KMS-11 (cell line): ENCODE results near the gene SPRN.

Experiments
- H2AFZ ChIP-seq: fragments of 200-600 bp; sonication (generic); 2 replicates; pipeline ENCODE4 v1.6.1; 2016; ENCODE audit warnings: antibody characterized with exemption, mixed run types, low read depth
- H3K27ac ChIP-seq: fragments of 200-600 bp; sonication (generic); 2 replicates; pipeline ENCODE4 v1.6.1; 2016; ENCODE audit warnings: mild to moderate bottlenecking, mixed run types
- H3K27me3 ChIP-seq: fragments of 200-600 bp; sonication (generic); 2 replicates; pipeline ENCODE4 v1.6.1; 2017; ENCODE audit warnings: mild to moderate bottlenecking, low read depth, mixed run types, moderate library complexity; ENCODE audit not compliant: insufficient read depth
- H3K36me3 ChIP-seq: fragments of 200-600 bp; sonication (generic); 2 replicates; pipeline ENCODE4 v1.6.1; 2017; ENCODE audit warnings: mild to moderate bottlenecking, mixed run types; ENCODE audit not compliant: insufficient read depth
- H3K4me1 ChIP-seq: fragments of 200-600 bp; sonication (generic); 2 replicates; pipeline ENCODE4 v1.6.1; 2016; ENCODE audit warnings: mild to moderate bottlenecking, low read depth, mixed run types; ENCODE audit not compliant: poor library complexity, severe bottlenecking
- H3K4me2 ChIP-seq: fragments of 200-600 bp; sonication (generic); 2 replicates; pipeline ENCODE4 v1.7.0; 2016; ENCODE audit warnings: mild to moderate bottlenecking, mixed run types
- H3K4me3 ChIP-seq: fragments of 200-600 bp; sonication (generic); IDR thresholded peaks from 2 replicates; pipeline ENCODE4 v1.6.1; 2017; ENCODE audit warnings: low read depth, low read length, mixed read lengths; ENCODE audit not compliant: insufficient read depth
- H3K79me2 ChIP-seq: fragments of 200-600 bp; sonication (generic); 2 replicates; pipeline ENCODE4 v1.6.1; 2016; ENCODE audit warnings: low read depth, mixed run types; ENCODE audit not compliant: insufficient read depth
- H3K9ac ChIP-seq: fragments of 200-600 bp; sonication (generic); 2 replicates; pipeline ENCODE4 v1.6.1; 2016; ENCODE audit warnings: mild to moderate bottlenecking, mixed run types
- H4K20me1 ChIP-seq: fragments of 200-600 bp; sonication (generic); 2 replicates; pipeline ENCODE4 v1.6.1; 2016; ENCODE audit warnings: mild to moderate bottlenecking, mixed run types; ENCODE audit not compliant: insufficient read depth
- TF ChIP-seq, protein P1 (sequence below): fragments of 200-600 bp; sonication (generic); conservative IDR thresholded peaks from 2 replicates; pipeline ENCODE4 v1.6.1; 2017; ENCODE audit warnings: low read depth, mild to moderate bottlenecking, antibody characterized with exemption, low read length, moderate library complexity, mixed read lengths

The SPRN gene

DNA sequence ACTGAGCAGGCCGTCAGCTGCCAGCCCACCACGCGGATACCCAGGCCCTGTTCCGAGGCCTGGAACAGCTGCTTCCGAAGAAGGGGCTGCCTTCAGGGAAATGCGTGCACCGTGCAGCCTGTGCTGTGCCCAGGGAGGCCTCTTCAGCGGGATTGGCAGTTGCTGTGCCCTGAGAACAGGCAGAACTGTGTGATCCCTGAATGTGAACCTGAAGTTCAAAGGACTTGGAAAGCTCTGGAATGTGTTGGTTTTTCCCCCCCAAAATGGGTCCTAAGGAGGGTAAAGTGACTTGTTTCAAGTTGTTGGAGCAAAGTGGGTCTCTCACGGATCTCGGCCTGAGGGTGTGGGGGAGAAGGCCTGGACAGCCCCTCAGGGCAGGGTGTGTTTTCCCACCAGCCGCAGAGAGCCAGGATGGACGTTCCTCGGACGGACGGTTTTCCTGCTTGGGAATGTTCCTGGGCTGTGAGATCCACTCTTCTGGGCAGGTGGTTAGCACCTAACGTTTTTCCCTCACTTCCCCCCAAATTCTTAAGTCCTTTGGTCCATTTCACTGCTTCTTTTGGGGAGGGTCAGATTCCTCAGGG lies 2.1 kb downstream of the SPRN start:
- no peak overlapping the region for H2AFZ ChIP-seq
- no peaks in the 10 kb centered on the region for H3K79me2 ChIP-seq
- no peak overlapping the region for H3K4me3 ChIP-seq
- no peaks in the 10 kb centered on the region for H3K36me3 ChIP-seq
- no peak overlapping the region for H3K9ac ChIP-seq
- H4K20me1 ChIP-seq = no peaks in the 10 kb centered on the region
- no peaks in the 10 kb centered on the region for H3K4me1 ChIP-seq
- TF ChIP-seq, protein P1, sequence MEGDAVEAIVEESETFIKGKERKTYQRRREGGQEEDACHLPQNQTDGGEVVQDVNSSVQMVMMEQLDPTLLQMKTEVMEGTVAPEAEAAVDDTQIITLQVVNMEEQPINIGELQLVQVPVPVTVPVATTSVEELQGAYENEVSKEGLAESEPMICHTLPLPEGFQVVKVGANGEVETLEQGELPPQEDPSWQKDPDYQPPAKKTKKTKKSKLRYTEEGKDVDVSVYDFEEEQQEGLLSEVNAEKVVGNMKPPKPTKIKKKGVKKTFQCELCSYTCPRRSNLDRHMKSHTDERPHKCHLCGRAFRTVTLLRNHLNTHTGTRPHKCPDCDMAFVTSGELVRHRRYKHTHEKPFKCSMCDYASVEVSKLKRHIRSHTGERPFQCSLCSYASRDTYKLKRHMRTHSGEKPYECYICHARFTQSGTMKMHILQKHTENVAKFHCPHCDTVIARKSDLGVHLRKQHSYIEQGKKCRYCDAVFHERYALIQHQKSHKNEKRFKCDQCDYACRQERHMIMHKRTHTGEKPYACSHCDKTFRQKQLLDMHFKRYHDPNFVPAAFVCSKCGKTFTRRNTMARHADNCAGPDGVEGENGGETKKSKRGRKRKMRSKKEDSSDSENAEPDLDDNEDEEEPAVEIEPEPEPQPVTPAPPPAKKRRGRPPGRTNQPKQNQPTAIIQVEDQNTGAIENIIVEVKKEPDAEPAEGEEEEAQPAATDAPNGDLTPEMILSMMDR = no peak
- no peak overlapping the region for H3K4me2 ChIP-seq
- H3K27me3 ChIP-seq = no peaks in the 10 kb centered on the region
- no peak overlapping the region for H3K27ac ChIP-seq

DNA sequence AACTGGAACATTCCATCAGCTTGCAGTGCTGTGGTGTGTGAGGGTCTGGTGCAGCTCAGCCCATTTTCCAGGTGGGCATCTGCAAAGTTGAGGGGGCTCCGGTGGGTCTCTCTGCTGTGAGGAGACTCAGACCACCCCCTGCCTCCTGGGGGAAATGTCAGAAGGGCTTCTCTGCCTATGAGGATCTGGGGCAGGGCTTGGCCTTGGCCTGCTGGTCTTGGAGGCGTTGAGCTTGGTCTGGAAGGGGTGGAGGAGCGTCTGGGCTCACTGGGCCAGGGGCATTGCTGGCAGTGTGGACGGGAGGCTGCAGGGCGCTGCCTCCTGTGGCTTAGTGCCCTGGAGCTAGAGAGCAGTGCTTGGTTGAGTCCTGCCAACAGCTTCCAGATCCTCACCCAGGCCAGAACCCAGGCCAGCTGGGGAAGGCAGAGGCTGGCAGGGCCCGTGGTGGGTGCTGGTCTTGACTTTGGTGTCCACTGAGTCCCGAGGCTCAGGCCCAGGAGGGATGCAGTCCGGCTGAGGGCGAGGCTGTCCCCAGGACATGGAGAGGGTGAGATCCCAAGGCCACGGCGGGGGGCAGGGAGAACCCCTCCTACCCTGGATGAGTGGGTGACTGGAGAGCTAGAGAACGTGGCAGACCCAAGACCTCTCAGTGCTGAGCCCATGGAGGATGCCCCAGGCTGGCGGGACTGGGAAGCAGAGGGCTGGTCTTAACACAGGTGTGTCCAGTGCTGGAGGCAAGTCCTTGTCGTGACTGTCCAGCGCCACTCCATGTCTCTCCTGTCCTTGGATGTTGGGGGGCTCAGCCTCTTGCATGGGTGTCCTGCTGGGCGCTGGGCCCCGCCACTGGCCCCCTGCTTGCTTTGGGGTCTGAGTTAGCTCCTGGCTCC lies 2.8 kb downstream of the SPRN start:
- H3K27me3 ChIP-seq = no peaks in the 10 kb centered on the region
- no peaks in the 10 kb centered on the region for H3K4me1 ChIP-seq
- H3K36me3 ChIP-seq = no peaks in the 10 kb centered on the region
- H2AFZ ChIP-seq = no peak overlapping the region
- TF ChIP-seq, protein P1 = no peak
- no peak overlapping the region for H3K4me2 ChIP-seq
- H3K4me3 ChIP-seq = no peak overlapping the region
- H3K9ac ChIP-seq = no peak overlapping the region
- no peak overlapping the region for H3K27ac ChIP-seq
- no peaks in the 10 kb centered on the region for H3K79me2 ChIP-seq
- no peaks in the 10 kb centered on the region for H4K20me1 ChIP-seq

DNA sequence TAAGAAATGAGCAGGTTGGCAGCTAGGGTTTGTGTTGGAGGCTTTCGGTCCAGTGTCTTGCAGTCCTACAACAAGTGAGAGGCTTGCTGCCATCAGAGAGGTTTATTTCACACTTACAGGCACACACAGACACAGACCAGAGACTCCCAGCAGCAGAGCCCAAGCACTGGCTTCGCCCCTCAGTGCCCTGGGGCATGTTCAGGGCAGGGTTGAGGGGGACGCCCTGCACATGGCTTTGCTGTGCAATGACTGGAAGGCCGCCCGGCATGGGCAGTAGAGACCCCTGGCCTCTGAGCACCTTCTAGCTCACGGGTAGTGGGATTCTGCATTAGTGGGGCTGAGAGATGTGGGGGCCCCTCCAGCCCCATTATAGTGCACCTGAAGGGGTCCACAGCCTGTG lies 3.8 kb downstream of the SPRN start:
- H3K36me3 ChIP-seq = no peaks in the 10 kb centered on the region
- H3K9ac ChIP-seq = no peak overlapping the region
- no peak overlapping the region for H2AFZ ChIP-seq
- H3K27ac ChIP-seq = no peak overlapping the region
- H3K79me2 ChIP-seq = no peaks in the 10 kb centered on the region
- no peak overlapping the region for H3K4me2 ChIP-seq
- no peaks in the 10 kb centered on the region for H3K4me1 ChIP-seq
- H3K27me3 ChIP-seq = no peaks in the 10 kb centered on the region
- H4K20me1 ChIP-seq = no peaks in the 10 kb centered on the region
- H3K4me3 ChIP-seq = no peak overlapping the region
- TF ChIP-seq, protein P1 = no peak

DNA sequence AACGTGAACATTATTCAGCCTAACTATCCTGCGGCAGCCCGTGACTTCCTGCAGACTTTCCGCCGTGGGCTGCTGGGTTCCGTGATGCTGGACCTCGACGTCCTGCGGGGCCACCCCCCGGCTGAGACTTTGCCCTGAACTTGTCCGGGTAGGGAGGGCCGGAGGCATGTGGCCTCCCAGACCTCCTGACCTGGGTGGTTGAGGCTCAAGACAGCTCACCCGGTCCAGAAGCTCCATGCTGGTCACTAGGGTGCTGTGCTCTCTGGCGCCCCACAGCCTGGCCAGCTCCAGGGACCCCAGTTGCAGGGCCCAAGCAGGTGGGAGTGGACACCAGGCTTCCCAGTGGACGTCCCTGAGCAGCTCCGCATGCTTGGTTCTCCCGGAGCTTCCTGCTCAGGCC lies 4.4 kb downstream of the SPRN start:
- no peaks in the 10 kb centered on the region for H4K20me1 ChIP-seq
- H3K4me1 ChIP-seq = no peaks in the 10 kb centered on the region
- no peak overlapping the region for H3K4me3 ChIP-seq
- no peaks in the 10 kb centered on the region for H3K79me2 ChIP-seq
- TF ChIP-seq, protein P1 = no peak
- no peak overlapping the region for H3K4me2 ChIP-seq
- no peak overlapping the region for H2AFZ ChIP-seq
- H3K27ac ChIP-seq = no peak overlapping the region
- H3K36me3 ChIP-seq = no peaks in the 10 kb centered on the region
- no peaks in the 10 kb centered on the region for H3K27me3 ChIP-seq
- no peak overlapping the region for H3K9ac ChIP-seq
